SH-SY5Y (cell line): ENCODE measurements around the gene PNPO.

Experiments used
- GATA2 ChIP-seq: IDR thresholded peaks from 2 replicates; pipeline ENCODE4 v1.6.1; 2011; ENCODE audit warnings: mild to moderate bottlenecking, low read depth, low read length
- GATA3 ChIP-seq: IDR thresholded peaks from 2 replicates; pipeline ENCODE4 v1.6.1; 2011; ENCODE audit warnings: low read depth, mild to moderate bottlenecking, low read length, moderate library complexity

- TF ChIP-seq GATA3 (no peak), GATA2 (no peak)
These were observed 26.4 kb downstream of the PNPO start for GRCh38 chr17:47967607-47968252.
